22Rv1 (cell line): Measurements from ENCODE around the gene HMCES.

Experiments used
- CTCF ChIP-seq: fragments of 450-650 bp; IDR thresholded peaks from 2 replicates; pipeline ENCODE4 v1.5.1; 2017; ENCODE audit warnings: mild to moderate bottlenecking
- ZFX ChIP-seq: fragments of 450-650 bp; IDR thresholded peaks from 2 replicates; pipeline ENCODE4 v1.6.1; 2017; ENCODE audit warnings: antibody characterized with exemption, borderline replicate concordance

GRCh38 chr3:129330409-129330808 lies 51.7 kb downstream of the HMCES start:
- TF ChIP-seq CTCF: no peak
- no peak for TF ChIP-seq ZFX
